ENCODE measurements around the gene RALGPS2. TPM values are rescaled to one million over a fixed set of nuclear protein-coding genes. Genes with fewer than 3 reads are reported as not detected.

Gene RALGPS2
- total and polyA plus RNA-seq, 2 of the 8 experiments (the other 6 are each of a cell fraction or from before 2014, with no cell fraction given) = 6.7 to 38.0 TPM

- Histone ChIP-seq H4K8ac (ENCODE audit: extremely low read depth, insufficient read depth, low read length) (no peak overlapping the region), H3K56ac (replicated peaks; ENCODE audit: insufficient read length, low read depth, low read length) (no peak overlapping the region), H3K23me2 (ENCODE audit: low read depth, low read length) (peaks cover 2% of the 10 kb centered on the region; the same call in 1 of the 2 replicates), H3K27ac (ENCODE audit: low read depth, low read length) (no peak overlapping the region), H3K79me2 (ENCODE audit: control insufficient read depth in 1 of 2, insufficient read depth in 2 of 2, low read length in 2 of 2) (no peaks in the 10 kb centered on the region), H2BK5ac (ENCODE audit: low read depth, low read length) (no peak overlapping the region), H2BK15ac (ENCODE audit: low read length) (no peak overlapping the region), H2AK5ac (ENCODE audit: low read depth, low read length) (no peak overlapping the region), H3K9ac (replicated peaks in 1 of 4; ENCODE audit: extremely low read depth in 1 of 4, low read depth in 3 of 4, low read length in 3 of 4) (no peak overlapping the region), H4K20me1 (replicated peaks in 1 of 2; ENCODE audit: control insufficient read depth in 1 of 2, insufficient read depth in 2 of 2, low read length in 2 of 2) (no peaks in the 10 kb centered on the region), H3K14ac (ENCODE audit: insufficient read length) (no peak overlapping the region), H2BK12ac (ENCODE audit: low read depth, low read length) (no peak overlapping the region), H2BK20ac (ENCODE audit: low read length) (no peak overlapping the region), H2BK120ac (replicated peaks; ENCODE audit: low read depth, low read length) (no peak overlapping the region), H3K9me3 (ENCODE audit: insufficient read depth in 2 of 2, low read depth in 1 of 2, low read length in 1 of 2) (no peaks in the 10 kb centered on the region), H3K23ac (ENCODE audit: insufficient read length) (no peak overlapping the region), H3K4me1 (replicated peaks in 1 of 4; ENCODE audit: control insufficient read depth in 3 of 4, insufficient read depth in 4 of 4, low read length in 3 of 4) (peaks cover 0 to 5% (median 2%) of the 10 kb centered on the region in 4 experiments; a peak in 2 of 7 replicates), H4K91ac (replicated peaks; ENCODE audit: insufficient read length, low read length) (no peak overlapping the region), H3K4ac (replicated peaks; ENCODE audit: insufficient read length, low read depth, low read length) (no peak overlapping the region), H2AFZ (ENCODE audit: low read length) (no peak overlapping the region), H3K18ac (ENCODE audit: extremely low read depth, low read length) (no peak overlapping the region), H4K5ac (ENCODE audit: insufficient read length, low read depth, low read length) (no peak overlapping the region), H3K4me2 (ENCODE audit: insufficient read depth in 1 of 2, low read depth in 2 of 2, low read length in 2 of 2) (no peak overlapping the region), H3K79me1 (ENCODE audit: low read depth, low read length) (no peaks in the 10 kb centered on the region), H3K36me3 (ENCODE audit: control insufficient read depth in 2 of 4, insufficient read depth in 4 of 4, low read length in 3 of 4) (no peaks in the 10 kb centered on the region), H3K4me3 (ENCODE audit: extremely low read depth in 1 of 4, insufficient read depth in 2 of 4, low read depth in 3 of 4, low read length in 4 of 4) (no peak overlapping the region), H3K27me3 (replicated peaks in 1 of 4; ENCODE audit: control insufficient read depth in 3 of 4, extremely low read depth in 1 of 4, insufficient read depth in 3 of 4, low read length in 3 of 4) (no peaks in the 10 kb centered on the region)
- 89% methylated on average over 3 of the region's 3 CpGs; no CpG with 5 or more reads in 1 of the 2 experiments for WGBS, 2 experiments (ENCODE audit: extremely low coverage in 1 of 2, insufficient coverage in 1 of 2, insufficient read length in 1 of 2, insufficient replicate concordance in 2 of 2, low coverage in 1 of 2, low lambda C conversion rate in 2 of 2, missing lambda C conversion rate in 1 of 2)
- no peak for FAIRE-seq
- TF ChIP-seq SP2 (IDR thresholded peaks at IDR 0.05; ENCODE audit: low read length) (no peak), TAF7 (optimal IDR thresholded peaks at IDR 0.05; ENCODE audit: borderline replicate concordance, low read depth, low read length) (no peak), SP1 (IDR thresholded peaks at IDR 0.05; ENCODE audit: low read depth, low read length) (no peak), SIX5 (IDR thresholded peaks at IDR 0.05; ENCODE audit: low read depth, low read length) (no peak), SIRT6 (IDR thresholded peaks at IDR 0.05; ENCODE audit: low read length) (no peak), CHD1 (IDR thresholded peaks at IDR 0.05; ENCODE audit: low read depth, low read length) (no peak), SRF (IDR thresholded peaks at IDR 0.05; ENCODE audit: low read depth, low read length) (no peak), CTBP2 (IDR thresholded peaks at IDR 0.05; ENCODE audit: borderline replicate concordance, insufficient read depth, insufficient read length, low read length) (no peak), KDM1A (IDR thresholded peaks at IDR 0.05; ENCODE audit: borderline replicate concordance, low read length) (no peak), POLR2A (IDR thresholded peaks at IDR 0.05; ENCODE audit: control extremely low read depth in 1 of 2, low read depth in 2 of 2, low read length in 2 of 2) (no peak), HDAC2 (IDR thresholded peaks at IDR 0.05; ENCODE audit: borderline replicate concordance in 1 of 2, low read depth in 2 of 2, low read length in 2 of 2) (no peak), EGR1 (IDR thresholded peaks at IDR 0.05; ENCODE audit: borderline replicate concordance, low read depth, low read length) (no peak), EZH2 (IDR thresholded peaks at IDR 0.05; ENCODE audit: low read depth, low read length, severe bottlenecking) (no peak)
- TF ChIP-seq, protein P1, sequence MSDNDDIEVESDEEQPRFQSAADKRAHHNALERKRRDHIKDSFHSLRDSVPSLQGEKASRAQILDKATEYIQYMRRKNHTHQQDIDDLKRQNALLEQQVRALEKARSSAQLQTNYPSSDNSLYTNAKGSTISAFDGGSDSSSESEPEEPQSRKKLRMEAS (IDR thresholded peaks at IDR 0.05) = no peak
- DNase-seq (ENCODE audit: low read depth in 1 of 2, low spot score in 2 of 2) = no peak
- ChIA-PET CTCF (ENCODE audit: partially characterized antibody) (interaction anchor here (1.0 to 2.0 kb wide), 2 partner anchors 35 to 55 kb away, joined by 3 to 12 read pairs; no protein-coding TSS in a partner anchor), POLR2A (ENCODE audit: partially characterized antibody) (no interaction called here)
Observed at GRCh38 chr1:178947677-178947981, 222.6 kb downstream of the RALGPS2 start.
